IPS DF 4.7 (cell line): ENCODE measurements around the gene LDLRAD3.
"Not testable (repeated sequence)": the region's sequence is repeated elsewhere in the genome, so short reads cannot be mapped to it uniquely, and the experiment has no call there.

Source experiments
- DNase-seq: peaks from one replicate; pipeline ENCODE4 v3.0.0-alpha.2; 2013; ENCODE audit warnings: low spot score; ENCODE audit errors: extremely low read depth

The LDLRAD3 gene

DNA sequence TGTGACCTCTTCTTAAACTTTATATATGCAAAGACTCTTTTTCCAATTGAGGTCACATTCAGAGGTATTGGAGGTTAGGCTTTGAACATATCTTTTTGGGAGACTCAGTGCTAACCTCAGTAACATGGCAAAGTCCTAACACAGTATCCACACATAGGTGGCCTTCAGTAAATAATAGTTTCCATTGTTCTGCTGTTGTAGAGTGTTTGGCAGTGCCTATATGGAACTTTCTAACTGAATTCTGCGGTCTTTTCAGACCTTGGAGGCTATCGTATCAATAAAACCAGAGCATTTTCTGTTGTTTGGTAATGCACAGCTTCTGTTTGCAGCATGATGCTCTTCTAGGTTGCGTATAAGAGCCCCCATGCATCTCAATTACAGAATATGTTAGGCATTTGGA, 47.0 kb downstream of the LDLRAD3 start:
- DNase-seq, result no peak

DNA sequence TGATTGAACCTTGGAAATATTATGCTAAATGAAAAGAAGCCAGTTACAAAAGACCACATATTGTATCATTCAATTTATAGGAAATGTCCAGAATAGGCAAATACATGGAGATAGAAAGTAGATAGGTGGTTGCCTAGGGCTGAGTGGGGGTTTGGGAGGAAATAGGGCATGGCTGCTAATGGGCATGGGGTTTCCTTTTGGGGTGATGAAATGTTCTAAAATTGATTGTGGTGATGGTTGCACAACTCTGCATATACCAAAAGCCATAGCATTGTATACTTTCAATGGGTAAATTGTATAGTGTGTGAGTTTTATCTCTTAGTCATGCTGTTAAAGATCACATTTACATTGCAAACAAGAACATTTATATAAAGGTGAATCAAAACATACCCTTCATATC, 48.7 kb downstream of the LDLRAD3 start:
- no peak for DNase-seq

DNA sequence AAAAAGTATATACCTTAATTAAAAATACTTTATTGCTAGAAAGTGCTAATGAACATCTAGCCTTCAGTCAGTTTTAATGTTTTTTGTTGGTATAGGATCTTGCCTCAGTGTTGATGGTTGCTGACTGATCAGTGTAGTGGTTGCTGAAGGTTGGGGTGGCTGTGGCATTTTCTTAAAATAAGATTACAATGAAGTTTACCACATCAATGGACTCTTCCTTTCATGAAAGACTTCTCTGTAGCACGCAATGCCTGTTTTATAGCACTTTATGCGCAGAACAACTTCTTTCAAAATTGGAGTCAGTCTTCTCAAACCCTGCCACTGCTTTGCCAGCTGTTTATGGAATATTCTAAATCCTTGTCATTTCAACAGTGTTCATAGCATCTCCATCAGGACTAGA, 50.6 kb downstream of the LDLRAD3 start:
- no peak for DNase-seq

DNA sequence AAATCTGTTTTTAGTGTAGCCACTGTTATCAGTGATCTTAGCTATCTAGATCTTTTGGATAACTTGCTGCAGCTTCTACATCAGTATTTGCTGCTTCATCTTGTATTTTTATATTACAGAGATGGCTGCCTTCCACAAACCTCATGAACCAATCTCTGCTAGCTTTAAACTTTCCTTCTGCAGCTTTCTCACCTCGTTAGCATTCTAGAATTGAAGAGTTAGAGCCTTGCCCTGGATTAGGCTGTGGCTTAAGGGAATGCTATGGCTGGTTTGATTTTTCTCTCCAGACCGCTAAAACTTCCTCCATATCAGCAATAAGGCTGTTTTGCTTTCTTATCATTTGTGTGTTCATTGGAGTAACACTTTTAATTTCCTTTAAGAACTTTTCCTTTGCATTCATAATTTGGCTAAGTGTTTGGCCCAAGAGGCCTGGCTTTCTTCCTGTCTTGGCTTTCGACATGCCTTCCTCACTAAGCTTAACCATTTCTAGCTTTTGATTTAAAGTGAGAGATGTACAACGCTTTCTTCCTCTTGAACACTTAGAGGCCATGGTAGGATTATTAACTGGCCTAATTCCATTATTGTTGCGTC, 51.9 kb downstream of the LDLRAD3 start:
- no peak for DNase-seq

DNA sequence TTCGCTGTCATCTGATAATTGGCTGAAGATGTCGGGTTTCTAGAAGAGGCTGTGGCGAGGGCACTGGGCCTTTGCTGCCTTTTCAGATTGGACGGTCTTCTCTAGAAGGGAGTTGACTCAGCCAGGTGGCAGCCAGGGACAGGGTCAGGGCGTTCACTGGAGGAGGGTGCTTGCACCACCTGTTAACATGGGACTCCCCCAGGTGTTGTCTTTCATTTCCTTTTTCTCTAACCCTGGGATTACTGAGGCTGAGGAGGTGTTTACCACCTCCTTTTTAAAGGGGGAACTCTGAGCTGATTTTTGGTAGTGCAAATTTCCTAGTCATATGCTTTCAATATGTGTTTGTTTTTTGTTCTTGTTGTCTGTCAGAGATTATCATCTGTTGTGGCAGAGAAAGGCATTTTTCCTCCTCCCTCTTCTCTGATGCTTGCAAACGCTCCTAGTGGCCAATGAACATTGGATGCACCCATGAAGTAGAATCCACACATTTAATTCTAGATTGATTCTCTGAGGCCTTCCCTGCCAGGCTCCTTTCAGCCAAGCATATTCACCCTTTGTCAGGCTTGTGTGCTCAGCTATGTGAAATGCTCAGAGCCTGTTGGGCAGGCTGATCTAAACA, 54.1 kb downstream of the LDLRAD3 start:
- DNase-seq, result no peak

DNA sequence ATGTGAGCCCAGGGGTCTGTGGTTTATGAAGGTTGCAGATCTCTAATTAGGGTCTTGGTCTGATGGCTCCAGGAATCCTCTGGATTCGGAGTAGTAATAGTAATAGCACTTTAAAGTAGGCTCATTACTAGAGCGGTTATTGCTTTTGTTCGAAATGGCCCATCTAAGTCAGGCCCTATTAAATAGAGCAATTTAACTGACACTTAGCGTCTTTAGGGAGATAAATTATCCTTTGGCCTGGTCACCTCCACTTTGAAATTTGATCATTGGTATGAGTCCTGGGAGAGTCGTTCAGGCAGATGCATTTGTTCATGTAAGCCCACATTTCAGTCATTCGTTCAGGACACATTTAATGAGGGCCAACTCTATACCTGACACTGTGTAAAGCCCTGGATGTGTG, 54.8 kb downstream of the LDLRAD3 start:
- DNase-seq, result no peak

DNA sequence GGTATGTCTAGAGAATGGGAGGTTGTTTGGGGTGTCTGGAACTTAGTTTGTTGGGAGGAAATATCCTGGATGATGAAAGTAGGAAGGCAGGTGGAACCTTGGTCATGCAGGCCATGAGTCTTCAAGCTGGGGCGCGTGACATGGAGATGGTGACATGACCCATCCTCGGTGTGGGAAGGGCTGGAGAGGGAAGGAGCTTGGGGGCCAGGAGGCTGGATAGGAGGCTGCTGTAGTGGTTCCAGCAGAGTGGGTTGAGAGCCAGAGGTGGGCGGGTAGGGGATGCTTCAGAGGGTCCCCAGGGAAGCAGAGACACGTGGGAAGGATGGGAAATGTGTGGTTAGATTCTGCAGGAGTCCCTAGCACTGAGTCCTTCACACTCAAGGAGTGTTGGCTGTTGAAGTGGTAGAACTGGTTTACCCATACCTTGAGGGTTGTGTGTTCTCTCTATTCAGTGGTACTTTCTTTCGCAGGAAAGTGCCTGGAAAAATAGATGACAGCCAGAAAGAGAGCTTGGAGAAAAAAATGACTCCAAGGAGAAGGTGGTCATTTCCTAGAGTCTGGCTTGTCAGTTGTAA, 56.8 kb downstream of the LDLRAD3 start:
- no peak for DNase-seq

DNA sequence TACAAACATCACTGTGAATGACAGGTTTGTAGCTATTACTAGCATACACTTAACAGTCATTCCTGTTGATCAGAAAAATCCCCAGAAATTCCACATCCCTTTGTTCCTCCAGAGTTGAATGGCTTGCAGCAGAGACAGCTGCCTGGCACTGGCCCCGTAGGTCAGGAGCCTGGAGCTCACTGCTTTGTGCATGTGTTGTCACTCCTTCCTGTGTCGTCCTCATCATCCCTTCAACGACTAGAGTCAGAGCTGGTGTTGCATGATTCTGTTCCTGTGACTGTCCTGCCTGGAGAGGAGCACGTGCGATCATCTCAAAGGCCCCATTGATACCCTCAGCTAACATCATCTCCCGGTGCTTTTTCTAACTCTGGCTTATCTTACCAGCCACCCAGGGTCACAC, 58.3 kb downstream of the LDLRAD3 start:
- DNase-seq, result no peak

DNA sequence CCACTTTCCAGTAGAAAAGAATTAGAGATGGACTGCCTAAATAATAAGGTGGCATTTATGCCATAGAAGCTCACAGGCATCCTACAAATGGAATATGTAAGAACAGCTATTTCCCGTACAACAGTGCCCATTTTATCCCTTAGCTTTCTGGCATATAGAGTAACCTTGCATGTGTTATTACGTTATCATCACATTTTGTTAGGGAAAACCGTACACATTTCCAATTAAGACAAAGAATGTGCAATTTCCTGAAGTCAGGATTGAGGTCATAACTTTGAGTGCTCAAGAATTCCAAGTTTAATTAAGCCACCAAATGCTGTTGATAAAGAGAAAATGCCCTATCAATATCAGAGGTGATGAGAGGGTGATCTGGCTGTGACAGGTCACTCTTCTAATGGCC, 58.9 kb downstream of the LDLRAD3 start:
- no peak for DNase-seq

DNA sequence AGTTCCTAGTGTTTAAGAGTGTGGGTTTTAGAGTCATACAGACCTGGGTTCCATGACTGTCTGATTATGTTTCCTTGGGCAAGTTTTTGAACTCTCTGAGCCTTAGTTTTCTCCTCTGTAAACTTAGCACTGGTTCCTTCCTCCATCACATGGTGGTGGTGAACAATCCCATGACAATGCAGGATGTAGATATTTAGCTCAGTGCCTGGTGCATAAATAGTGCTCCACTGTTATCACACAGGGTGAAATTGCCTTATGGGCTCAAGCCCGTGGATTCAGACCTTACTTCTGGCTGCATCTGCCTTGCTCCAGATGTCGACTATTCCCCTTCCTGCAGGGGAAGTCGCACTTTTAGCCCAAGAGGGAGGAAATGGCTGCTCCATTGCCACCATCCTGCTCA, 62.7 kb downstream of the LDLRAD3 start:
- no peak for DNase-seq

DNA sequence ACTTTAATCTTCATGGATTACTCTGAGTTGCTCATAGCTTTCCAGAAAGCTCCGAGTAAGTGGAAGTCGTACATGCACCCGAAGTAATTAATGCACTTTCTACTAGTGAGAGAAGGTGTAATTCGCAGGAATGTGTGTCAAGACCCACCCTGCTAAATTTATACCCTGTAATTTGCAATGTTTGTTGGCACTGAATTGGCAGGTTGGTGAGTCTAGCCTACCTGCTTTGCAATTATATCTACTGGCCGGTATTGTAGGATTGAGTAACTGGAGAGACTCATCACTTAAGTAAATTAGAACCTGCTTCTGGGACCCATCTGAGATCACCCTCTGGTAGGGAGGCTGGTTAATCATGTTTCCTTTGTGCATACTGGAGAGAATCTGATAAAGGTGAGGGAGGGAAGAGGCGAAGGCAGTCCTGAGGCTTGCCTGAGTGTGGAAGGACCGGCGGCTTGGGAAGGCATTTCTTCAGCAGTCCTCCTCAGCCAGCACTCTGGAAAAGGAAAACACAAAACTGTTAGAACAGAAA, 63.3 kb downstream of the LDLRAD3 start:
- DNase-seq, result no peak

DNA sequence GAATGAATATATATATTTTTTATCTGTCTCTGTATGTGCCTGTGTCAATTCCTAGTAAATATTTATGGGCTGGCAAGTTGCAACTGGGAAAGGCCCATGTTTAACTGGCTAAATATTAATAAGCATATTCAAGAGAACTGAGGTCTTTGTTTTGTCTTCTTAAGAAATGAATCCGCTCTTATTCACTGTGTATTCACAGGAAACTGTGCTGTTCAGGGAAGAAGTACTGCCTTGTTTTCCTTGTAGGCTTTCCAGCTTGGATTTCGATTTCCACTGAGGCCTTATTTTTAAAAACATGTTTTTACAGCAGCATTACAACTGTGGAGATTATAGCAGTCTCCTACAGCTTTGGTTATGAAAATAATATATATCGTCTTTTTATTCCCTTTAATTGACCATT, 64.7 kb downstream of the LDLRAD3 start:
- no peak for DNase-seq

DNA sequence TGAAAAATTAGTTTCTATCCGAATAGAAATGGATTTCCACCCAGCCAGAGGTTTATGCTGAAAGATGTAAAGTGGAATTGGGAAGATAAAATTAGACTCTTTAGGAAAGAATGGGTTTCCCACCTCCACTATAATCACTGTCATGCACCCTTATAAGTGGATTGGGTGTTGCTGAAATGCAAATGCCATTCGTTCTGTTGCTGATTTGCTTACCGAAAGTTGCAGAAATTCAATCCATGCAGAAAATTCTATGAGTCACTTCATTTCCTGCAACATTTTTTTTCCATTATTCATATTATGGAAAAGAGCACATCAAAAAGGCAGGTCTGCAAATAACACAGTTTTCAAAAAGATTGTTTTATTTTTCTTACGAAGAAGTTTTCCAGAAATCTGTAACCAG, 65.6 kb downstream of the LDLRAD3 start:
- DNase-seq, result no peak

DNA sequence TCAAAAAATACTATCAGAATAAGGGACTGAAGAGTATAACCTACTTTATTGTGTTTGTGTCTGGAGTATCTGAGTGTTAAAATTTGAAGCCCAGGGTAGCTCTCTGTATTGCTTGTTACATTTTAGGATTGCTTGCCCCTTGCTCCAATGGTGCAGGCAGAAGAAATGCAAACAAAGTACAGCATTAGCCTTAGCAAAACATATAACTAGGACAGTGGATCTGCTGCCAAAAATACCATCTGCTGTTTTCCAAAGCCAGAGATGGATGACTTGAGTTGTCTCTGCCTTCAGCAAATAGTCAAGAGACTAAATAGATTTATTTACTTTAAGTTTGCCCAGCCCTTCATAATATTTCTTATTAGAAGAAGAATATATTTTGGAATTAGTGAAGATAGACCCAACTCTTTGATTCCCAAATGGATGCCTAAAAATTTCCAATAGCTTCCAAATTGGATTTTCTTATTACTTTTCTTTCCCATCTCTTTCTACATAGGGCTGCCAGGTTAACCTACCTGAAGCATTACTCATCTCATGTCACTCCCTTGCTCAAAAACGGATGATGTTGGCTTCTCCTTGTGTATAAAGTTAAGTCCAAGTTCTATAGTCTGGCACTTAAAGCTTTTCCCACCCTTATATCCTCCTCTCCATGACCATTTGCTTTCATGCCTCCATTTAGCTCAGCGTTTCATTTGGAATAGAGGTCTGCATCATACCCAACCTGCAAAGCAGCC, 66.3 kb downstream of the LDLRAD3 start:
- no peak for DNase-seq

DNA sequence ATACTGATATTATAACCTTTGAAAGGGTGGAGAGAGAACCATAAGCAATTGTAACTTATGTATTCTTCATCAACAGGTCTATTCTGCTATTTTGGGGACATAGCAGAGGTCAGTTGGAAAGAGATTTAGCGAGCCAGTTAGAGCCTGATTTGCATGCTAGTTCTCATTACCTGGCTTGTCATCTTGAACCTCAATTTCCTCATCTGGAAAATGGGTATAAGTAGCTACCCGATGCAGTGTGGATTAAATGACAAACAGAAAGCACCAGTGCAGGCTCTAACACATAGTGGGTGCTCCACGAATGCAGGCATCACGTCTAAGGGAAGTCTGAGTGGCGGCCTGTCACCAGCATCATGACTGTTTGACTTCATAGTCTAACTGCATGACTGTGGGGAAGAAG, 67.7 kb downstream of the LDLRAD3 start:
- no peak for DNase-seq

DNA sequence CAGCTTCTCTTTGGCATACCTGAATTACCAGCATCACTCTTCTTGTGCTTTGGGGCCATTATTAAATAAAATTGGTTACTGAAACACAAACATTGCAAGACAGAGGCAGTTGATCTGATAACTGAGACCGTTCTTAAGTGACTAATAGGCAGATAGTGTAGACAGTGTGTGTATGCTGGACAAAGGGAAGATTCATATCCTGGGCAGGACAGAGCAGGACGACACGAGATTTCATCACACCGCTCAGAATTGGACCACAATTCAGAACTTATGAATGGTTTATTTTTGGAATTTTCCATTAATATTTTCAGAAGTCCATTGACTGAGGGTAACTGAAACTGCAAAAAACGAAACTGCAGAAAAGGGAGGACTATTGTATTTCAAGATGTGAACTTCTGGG, 68.6 kb downstream of the LDLRAD3 start:
- no peak for DNase-seq

DNA sequence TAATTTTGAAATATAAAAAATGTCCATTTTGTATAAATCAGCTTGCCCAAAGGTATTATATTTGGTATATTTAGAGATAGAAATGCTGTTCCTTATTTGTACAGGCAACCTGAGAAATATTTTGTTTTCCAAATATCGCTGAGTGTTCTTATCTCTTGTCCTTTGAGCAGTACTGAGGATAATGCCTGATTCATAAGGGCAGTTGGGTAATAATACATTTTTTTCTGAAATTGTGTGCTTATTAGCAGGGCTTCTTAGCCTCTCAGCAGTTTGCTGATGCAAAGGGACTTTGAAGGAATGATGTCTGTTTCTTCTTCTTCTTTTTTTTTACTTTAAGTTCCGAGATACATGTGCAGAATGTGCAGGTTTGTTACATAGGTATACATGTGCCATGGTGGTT, 69.1 kb downstream of the LDLRAD3 start:
- no peak for DNase-seq

DNA sequence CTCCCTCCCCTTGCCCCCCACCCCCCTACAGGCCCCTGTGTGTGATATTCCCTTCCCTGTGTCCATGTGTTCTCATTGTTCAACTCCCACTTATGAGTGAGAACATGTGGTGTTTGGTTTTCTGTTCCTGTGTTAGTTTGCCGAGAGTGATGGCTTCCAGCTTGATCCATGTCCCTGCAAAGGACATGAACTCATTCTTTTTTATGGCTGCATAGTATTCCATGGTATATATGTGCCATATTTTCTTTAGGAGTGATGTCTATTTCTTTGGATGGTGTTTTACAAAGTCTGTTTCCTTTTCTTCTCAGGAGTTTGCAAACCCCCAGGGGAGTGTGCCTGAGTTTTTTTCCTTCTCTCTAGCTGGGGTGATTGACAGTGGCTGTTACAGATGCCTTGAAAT, 69.6 kb downstream of the LDLRAD3 start:
- DNase-seq, result not testable (repeated sequence)

DNA sequence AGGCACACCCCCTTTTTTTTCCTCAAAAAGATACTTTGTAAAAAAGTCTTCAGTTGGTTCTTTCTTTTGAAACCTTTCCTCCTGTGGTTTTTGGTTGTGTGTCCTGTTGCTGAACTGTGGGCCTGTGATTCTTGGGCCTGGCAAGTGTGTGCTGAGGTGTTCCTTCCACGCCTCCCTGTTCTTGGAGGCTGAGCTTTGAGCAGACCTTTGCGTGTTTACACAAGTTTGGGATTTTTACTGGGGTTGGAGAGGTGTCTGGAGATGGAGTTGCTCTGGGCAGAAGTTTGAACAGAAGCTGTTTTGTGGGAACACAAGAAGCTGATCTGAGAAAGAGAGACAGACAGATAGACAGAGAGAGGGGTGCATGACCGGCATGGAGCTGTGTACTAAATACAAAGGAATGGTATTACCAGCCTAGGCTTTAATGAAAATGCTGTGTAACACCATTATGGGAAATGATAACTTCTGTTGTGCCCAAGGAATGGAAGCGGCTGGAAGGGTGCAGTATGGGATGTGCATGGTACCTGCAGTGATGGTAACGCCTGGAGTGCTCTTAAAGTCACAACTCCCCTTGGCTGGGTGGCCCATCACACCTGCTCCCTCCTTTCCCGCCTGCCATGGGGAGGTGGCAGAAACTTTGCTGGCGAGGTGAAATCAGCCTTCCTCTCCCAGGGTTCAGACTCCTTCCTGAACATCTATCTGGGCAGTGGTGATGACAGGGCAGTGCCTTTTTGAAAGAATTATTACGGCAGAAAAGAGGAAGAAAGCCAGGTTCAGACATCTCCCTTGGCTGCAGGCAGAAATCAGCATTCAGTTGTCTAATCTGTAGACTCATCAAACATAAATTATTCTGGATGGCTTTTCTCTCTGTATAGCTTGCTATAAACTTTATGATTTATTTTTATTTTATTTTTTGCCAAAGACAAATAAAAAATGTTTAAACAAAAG, 70.4 kb downstream of the LDLRAD3 start:
- no peak for DNase-seq

DNA sequence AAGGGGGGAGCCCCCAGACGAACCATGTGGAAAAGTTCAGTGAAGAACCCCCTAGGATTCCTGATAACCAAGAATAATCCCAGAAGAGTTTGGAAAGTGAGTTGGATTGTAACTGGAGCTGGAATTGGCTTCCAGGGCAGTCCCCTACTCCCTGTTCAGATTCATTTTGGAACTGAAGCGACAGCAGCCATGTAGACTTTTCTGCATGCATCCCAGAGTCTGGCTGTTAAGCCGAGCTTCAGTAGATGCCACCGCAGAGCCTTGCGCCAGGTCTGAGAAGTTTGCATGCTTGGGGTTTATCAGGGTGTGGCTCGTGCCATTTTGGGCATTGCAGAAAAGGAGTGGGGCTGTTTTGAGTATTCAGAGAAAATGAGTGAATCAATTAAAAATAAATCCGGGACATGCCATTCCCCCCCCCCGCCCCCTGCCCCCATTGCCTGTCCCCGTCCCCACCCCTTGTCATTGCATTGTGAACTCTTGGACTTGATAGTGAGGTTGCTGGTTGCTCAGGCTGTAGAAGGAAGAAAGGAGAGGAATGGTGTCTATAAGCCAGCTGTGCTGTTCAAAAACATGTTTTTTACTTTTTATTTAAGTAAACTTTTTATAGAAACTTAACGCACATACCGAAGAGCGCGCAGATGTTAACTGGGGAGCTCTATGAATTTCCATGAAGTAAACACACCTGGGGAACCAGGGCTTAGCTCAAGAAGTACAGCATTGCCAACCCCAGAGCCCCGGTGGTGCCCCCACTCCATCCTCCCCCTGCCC, 71.2 kb downstream of the LDLRAD3 start:
- DNase-seq, result no peak

DNA sequence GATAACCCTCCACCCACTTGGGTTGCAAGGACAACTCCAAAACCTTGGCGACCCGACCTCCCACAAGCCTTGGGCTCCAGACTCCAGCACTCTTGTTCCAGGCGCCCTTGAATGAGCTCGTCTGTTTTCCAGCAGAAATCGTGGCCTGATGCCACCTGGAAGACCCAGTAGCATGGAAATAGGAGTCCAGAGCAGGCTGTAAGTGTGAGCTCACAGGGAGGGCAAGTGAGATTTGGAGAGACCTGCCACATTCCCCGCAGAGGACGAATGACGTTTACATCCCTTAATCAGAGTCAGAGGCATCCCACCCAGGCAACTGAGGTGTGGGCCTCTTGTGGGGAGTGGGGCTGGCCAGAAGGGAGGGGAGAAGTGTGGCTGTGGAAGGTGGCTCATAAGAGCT, 71.9 kb downstream of the LDLRAD3 start:
- DNase-seq, result no peak
